Esophagus muscularis mucosa (tissue), 4 donors: ENCODE measurements around the gene FAM20B.

Source experiments
- EP300 ChIP-seq: sonication (generic); formaldehyde crosslinking; IDR thresholded peaks from one replicate; pipeline ENCODE4 v1.6.1; 2017; ENCODE audit warnings: antibody characterized with exemption
- POLR2A ChIP-seq: fragments of 450-650 bp; IDR thresholded peaks from one replicate; pipeline ENCODE4 v1.6.1; 2017; ENCODE audit warnings: antibody characterized with exemption, moderate library complexity, mild to moderate bottlenecking, low read depth
- POLR2AphosphoS5 ChIP-seq, 2 donors: sonication (generic); formaldehyde crosslinking; IDR thresholded peaks; one replicate each; pipeline ENCODE4 v1.6.1; 2017; ENCODE audit warnings: antibody characterized with exemption in 2 of 2
- TF ChIP-seq, protein P1 (sequence below), 3 experiments: fragments of 200-600 bp in 2 of 3; fragments of 450-650 bp in 1 of 3; sonication (generic) in 2 of 3; IDR thresholded peaks; one replicate each; pipeline ENCODE4 v1.5.1; 2017 to 2019; ENCODE audit warnings: antibody characterized with exemption in 3 of 3, mild to moderate bottlenecking in 2 of 3, moderate library complexity in 1 of 3

DNA sequence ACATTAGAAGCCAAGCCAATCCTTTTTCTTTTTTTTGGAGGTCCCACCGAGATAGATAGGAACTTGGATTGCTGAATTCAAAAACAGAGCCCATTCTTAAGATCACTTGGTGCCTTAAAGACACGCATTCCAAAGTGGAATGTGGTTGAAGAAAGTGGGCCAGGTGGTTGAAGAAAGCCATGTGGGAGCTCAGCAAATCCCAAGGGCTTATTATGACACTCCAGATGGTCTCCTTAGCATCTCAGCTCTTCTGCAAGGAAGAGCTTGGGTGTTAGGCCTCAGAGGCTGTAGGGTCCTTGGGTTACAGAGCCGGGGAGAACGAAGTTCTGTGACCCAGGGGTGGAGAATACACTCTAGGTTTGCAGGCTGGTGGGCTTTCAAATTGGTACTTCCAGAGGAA lies 69.7 kb downstream of the FAM20B start:
- TF ChIP-seq, protein P1, sequence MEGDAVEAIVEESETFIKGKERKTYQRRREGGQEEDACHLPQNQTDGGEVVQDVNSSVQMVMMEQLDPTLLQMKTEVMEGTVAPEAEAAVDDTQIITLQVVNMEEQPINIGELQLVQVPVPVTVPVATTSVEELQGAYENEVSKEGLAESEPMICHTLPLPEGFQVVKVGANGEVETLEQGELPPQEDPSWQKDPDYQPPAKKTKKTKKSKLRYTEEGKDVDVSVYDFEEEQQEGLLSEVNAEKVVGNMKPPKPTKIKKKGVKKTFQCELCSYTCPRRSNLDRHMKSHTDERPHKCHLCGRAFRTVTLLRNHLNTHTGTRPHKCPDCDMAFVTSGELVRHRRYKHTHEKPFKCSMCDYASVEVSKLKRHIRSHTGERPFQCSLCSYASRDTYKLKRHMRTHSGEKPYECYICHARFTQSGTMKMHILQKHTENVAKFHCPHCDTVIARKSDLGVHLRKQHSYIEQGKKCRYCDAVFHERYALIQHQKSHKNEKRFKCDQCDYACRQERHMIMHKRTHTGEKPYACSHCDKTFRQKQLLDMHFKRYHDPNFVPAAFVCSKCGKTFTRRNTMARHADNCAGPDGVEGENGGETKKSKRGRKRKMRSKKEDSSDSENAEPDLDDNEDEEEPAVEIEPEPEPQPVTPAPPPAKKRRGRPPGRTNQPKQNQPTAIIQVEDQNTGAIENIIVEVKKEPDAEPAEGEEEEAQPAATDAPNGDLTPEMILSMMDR (IDR thresholded peaks at IDR 0.05): no peak
- TF ChIP-seq POLR2A: no peak
- no peak for TF ChIP-seq POLR2AphosphoS5 (IDR thresholded peaks at IDR 0.05)
- no peak for TF ChIP-seq EP300
